HFF-Myc (cell line): Measurements from ENCODE around the gene SPATA16.

ENCODE experiments used
- DNase-seq: peaks from one replicate; pipeline ENCODE4 v3.0.0-alpha.2; 2011; ENCODE audit warnings: low read depth; ENCODE audit errors: extremely low read depth
- H3K4me3 ChIP-seq: replicated peaks from 2 replicates; pipeline ENCODE4 v1.5.1; 2011; ENCODE audit warnings: low read depth, mild to moderate bottlenecking, control low read depth, low read length
- CTCF ChIP-seq: IDR thresholded peaks from 2 replicates; pipeline ENCODE4 v1.5.1; 2012; ENCODE audit warnings: mild to moderate bottlenecking, low read depth, low read length, control low read depth; ENCODE audit errors: missing control alignments

The SPATA16 gene

GRCh38 chr3:172840463-172840862 lies 300.6 kb downstream of the SPATA16 start:
- TF ChIP-seq CTCF, result no peak
- no peak overlapping the region for H3K4me3 ChIP-seq
- DNase-seq, result no peak

- no peak for TF ChIP-seq CTCF
- H3K4me3 ChIP-seq, result no peak overlapping the region
- no peak for DNase-seq
Measured at GRCh38 chr3:172839679-172840078, 301.4 kb downstream of the SPATA16 start.
